ENCODE data around the gene BEST3. TPM values are rescaled to one million over a fixed set of nuclear protein-coding genes. Genes with fewer than 3 reads are reported as not detected.

The BEST3 gene
- total RNA-seq, 1 donor from 2014 or later: not detected

GRCh38 chr12:69708649-69709048 is 9.5 kb upstream of the BEST3 start:
- H3K36me3 Mint-ChIP-seq (ENCODE audit: low read depth): no peaks in the 10 kb centered on the region
- H3K27me3 Mint-ChIP-seq (ENCODE audit: insufficient read depth): peaks cover 10% of the 10 kb centered on the region
- H3K27ac Mint-ChIP-seq: no peak overlapping the region
- no peaks in the 10 kb centered on the region for H3K9me3 Mint-ChIP-seq
- intact Hi-C loops (cut with micrococcal nuclease): no loop called here
- DNase-seq (ENCODE audit: low spot score): no peak
- H3K4me3 Mint-ChIP-seq: no peak overlapping the region
- no peaks in the 10 kb centered on the region for H3K4me1 Mint-ChIP-seq (ENCODE audit: low read depth)

- Mint-ChIP-seq H3K27me3 (ENCODE audit: insufficient read depth) (peaks cover 2% of the 10 kb centered on the region), H3K4me3 (no peak overlapping the region), H3K27ac (no peak overlapping the region), H3K36me3 (ENCODE audit: low read depth) (no peaks in the 10 kb centered on the region), H3K4me1 (ENCODE audit: low read depth) (no peaks in the 10 kb centered on the region), H3K9me3 (no peaks in the 10 kb centered on the region)
- intact Hi-C loops (cut with micrococcal nuclease): no loop called here
- DNase-seq (ENCODE audit: low spot score): no peak
Measured at GRCh38 chr12:69704357-69704756, 5.3 kb upstream of the BEST3 start.

- peaks cover 2% of the 10 kb centered on the region for H3K27me3 Mint-ChIP-seq (ENCODE audit: insufficient read depth)
- no peaks in the 10 kb centered on the region for H3K9me3 Mint-ChIP-seq
- no peaks in the 10 kb centered on the region for H3K36me3 Mint-ChIP-seq (ENCODE audit: low read depth)
- DNase-seq (ENCODE audit: low spot score): no peak
- no peak overlapping the region for H3K27ac Mint-ChIP-seq
- no peaks in the 10 kb centered on the region for H3K4me1 Mint-ChIP-seq (ENCODE audit: low read depth)
- no peak overlapping the region for H3K4me3 Mint-ChIP-seq
- intact Hi-C loops (cut with micrococcal nuclease): no loop called here
Measured at GRCh38 chr12:69703146-69703642, 4.1 kb upstream of the BEST3 start.

GRCh38 chr12:69701826-69702225 is 2.7 kb upstream of the BEST3 start:
- Mint-ChIP-seq H3K27ac (no peak overlapping the region), H3K4me3 (no peak overlapping the region), H3K9me3 (no peaks in the 10 kb centered on the region), H3K27me3 (ENCODE audit: insufficient read depth) (peaks cover 5% of the 10 kb centered on the region), H3K4me1 (ENCODE audit: low read depth) (no peaks in the 10 kb centered on the region), H3K36me3 (ENCODE audit: low read depth) (no peaks in the 10 kb centered on the region)
- intact Hi-C loops (cut with micrococcal nuclease): no loop called here
- DNase-seq (ENCODE audit: low spot score): no peak

- intact Hi-C loops (cut with micrococcal nuclease): no loop called here
- Mint-ChIP-seq H3K4me3 (no peak overlapping the region), H3K9me3 (no peaks in the 10 kb centered on the region), H3K27me3 (ENCODE audit: insufficient read depth) (peaks cover 8% of the 10 kb centered on the region), H3K36me3 (ENCODE audit: low read depth) (no peaks in the 10 kb centered on the region), H3K27ac (no peak overlapping the region), H3K4me1 (ENCODE audit: low read depth) (no peaks in the 10 kb centered on the region)
- no peak for DNase-seq (ENCODE audit: low spot score)
Measured at GRCh38 chr12:69698054-69698453, 1.0 kb downstream of the BEST3 start.

GRCh38 chr12:69694123-69694522 is 5.0 kb downstream of the BEST3 start:
- no peak overlapping the region for H3K4me3 Mint-ChIP-seq
- no peaks in the 10 kb centered on the region for H3K9me3 Mint-ChIP-seq
- peaks cover 8% of the 10 kb centered on the region for H3K27me3 Mint-ChIP-seq (ENCODE audit: insufficient read depth)
- intact Hi-C loops (cut with micrococcal nuclease): no loop called here
- no peak overlapping the region for H3K27ac Mint-ChIP-seq
- no peak for DNase-seq (ENCODE audit: low spot score)
- no peaks in the 10 kb centered on the region for H3K4me1 Mint-ChIP-seq (ENCODE audit: low read depth)
- H3K36me3 Mint-ChIP-seq (ENCODE audit: low read depth): no peaks in the 10 kb centered on the region

- Mint-ChIP-seq H3K9me3 (no peaks in the 10 kb centered on the region), H3K27ac (no peak overlapping the region), H3K4me1 (ENCODE audit: low read depth) (no peaks in the 10 kb centered on the region), H3K36me3 (ENCODE audit: low read depth) (no peaks in the 10 kb centered on the region), H3K4me3 (no peak overlapping the region), H3K27me3 (ENCODE audit: insufficient read depth) (peaks cover 8% of the 10 kb centered on the region)
- DNase-seq (ENCODE audit: low spot score): no peak
- intact Hi-C loops (cut with micrococcal nuclease): no loop called here
Measured at GRCh38 chr12:69689638-69690037, 9.5 kb downstream of the BEST3 start.

- DNase-seq (ENCODE audit: low spot score): peak; percentile 2
- Mint-ChIP-seq H3K9me3 (no peaks in the 10 kb centered on the region), H3K4me1 (ENCODE audit: low read depth) (no peaks in the 10 kb centered on the region), H3K4me3 (no peak overlapping the region), H3K36me3 (ENCODE audit: low read depth) (no peaks in the 10 kb centered on the region), H3K27ac (peak overlapping the region; percentile 19), H3K27me3 (ENCODE audit: insufficient read depth) (peaks cover 10% of the 10 kb centered on the region)
- intact Hi-C loops (cut with micrococcal nuclease): no loop called here
Measured at GRCh38 chr12:69688471-69689427, 10.4 kb downstream of the BEST3 start.

GRCh38 chr12:69688021-69688420 is 11.1 kb downstream of the BEST3 start:
- H3K27me3 Mint-ChIP-seq (ENCODE audit: insufficient read depth): peaks cover 8% of the 10 kb centered on the region
- H3K27ac Mint-ChIP-seq: no peak overlapping the region
- no peak for DNase-seq (ENCODE audit: low spot score)
- H3K4me1 Mint-ChIP-seq (ENCODE audit: low read depth): no peaks in the 10 kb centered on the region
- H3K4me3 Mint-ChIP-seq: no peak overlapping the region
- no peaks in the 10 kb centered on the region for H3K36me3 Mint-ChIP-seq (ENCODE audit: low read depth)
- no peaks in the 10 kb centered on the region for H3K9me3 Mint-ChIP-seq
- intact Hi-C loops (cut with micrococcal nuclease): no loop called here

- no peaks in the 10 kb centered on the region for H3K4me1 Mint-ChIP-seq (ENCODE audit: low read depth)
- no peak overlapping the region for H3K4me3 Mint-ChIP-seq
- intact Hi-C loops (cut with micrococcal nuclease): no loop called here
- H3K27me3 Mint-ChIP-seq (ENCODE audit: insufficient read depth): peaks cover 8% of the 10 kb centered on the region
- H3K9me3 Mint-ChIP-seq: no peaks in the 10 kb centered on the region
- no peak overlapping the region for H3K27ac Mint-ChIP-seq
- DNase-seq (ENCODE audit: low spot score): no peak
- no peaks in the 10 kb centered on the region for H3K36me3 Mint-ChIP-seq (ENCODE audit: low read depth)
Measured at GRCh38 chr12:69687390-69687789, 11.7 kb downstream of the BEST3 start.

- no peak for DNase-seq (ENCODE audit: low spot score)
- no peak overlapping the region for H3K4me3 Mint-ChIP-seq
- intact Hi-C loops (cut with micrococcal nuclease): no loop called here
- no peak overlapping the region for H3K27ac Mint-ChIP-seq
- H3K36me3 Mint-ChIP-seq (ENCODE audit: low read depth): no peaks in the 10 kb centered on the region
- peaks cover 8% of the 10 kb centered on the region for H3K27me3 Mint-ChIP-seq (ENCODE audit: insufficient read depth)
- H3K9me3 Mint-ChIP-seq: no peaks in the 10 kb centered on the region
- H3K4me1 Mint-ChIP-seq (ENCODE audit: low read depth): no peaks in the 10 kb centered on the region
Measured at GRCh38 chr12:69686731-69687130, 12.4 kb downstream of the BEST3 start.

GRCh38 chr12:69685810-69686209 is 13.3 kb downstream of the BEST3 start:
- Mint-ChIP-seq H3K4me1 (ENCODE audit: low read depth) (no peaks in the 10 kb centered on the region), H3K27ac (no peak overlapping the region), H3K27me3 (ENCODE audit: insufficient read depth) (peaks cover 8% of the 10 kb centered on the region), H3K36me3 (ENCODE audit: low read depth) (no peaks in the 10 kb centered on the region), H3K4me3 (no peak overlapping the region), H3K9me3 (no peaks in the 10 kb centered on the region)
- intact Hi-C loops (cut with micrococcal nuclease): no loop called here
- no peak for DNase-seq (ENCODE audit: low spot score)

- Mint-ChIP-seq H3K9me3 (no peaks in the 10 kb centered on the region), H3K27ac (no peak overlapping the region), H3K4me1 (ENCODE audit: low read depth) (no peaks in the 10 kb centered on the region), H3K27me3 (ENCODE audit: insufficient read depth) (peaks cover 8% of the 10 kb centered on the region), H3K36me3 (ENCODE audit: low read depth) (no peaks in the 10 kb centered on the region), H3K4me3 (no peak overlapping the region)
- no peak for DNase-seq (ENCODE audit: low spot score)
- intact Hi-C loops (cut with micrococcal nuclease): no loop called here
Measured at GRCh38 chr12:69684466-69684865, 14.6 kb downstream of the BEST3 start.
